Liver (tissue), 3 donors: ENCODE results near the gene TTC21B.

Experiments used
- GABPA ChIP-seq, 2 donors: IDR thresholded peaks in 1 of 2; conservative IDR thresholded peaks in 1 of 2; 2 replicates each; pipeline ENCODE4 v1.6.1; 2016; ENCODE audit warnings: antibody characterized with exemption in 2 of 2, mild to moderate bottlenecking in 1 of 2, moderate library complexity in 1 of 2
- HNF4A ChIP-seq, 2 donors: conservative IDR thresholded peaks; 2 replicates each; pipeline ENCODE4 v1.6.1; 2016; ENCODE audit warnings: antibody characterized with exemption in 2 of 2, mild to moderate bottlenecking in 2 of 2
- SP1 ChIP-seq: IDR thresholded peaks from 2 replicates; pipeline ENCODE4 v1.6.1; 2018; ENCODE audit warnings: antibody characterized with exemption, mild to moderate bottlenecking
- TF ChIP-seq, protein P1 (sequence below): fragments of 150-350 bp; IDR thresholded peaks from 2 replicates; pipeline ENCODE4 v1.5.1; 2017; ENCODE audit warnings: improper control_type of control experiment, low read depth, low read length; ENCODE audit not compliant: missing input control
- TF ChIP-seq, protein P2 (sequence below): IDR thresholded peaks from 2 replicates; pipeline ENCODE4 v1.6.1; 2016; ENCODE audit warnings: antibody characterized with exemption
- donor health status: healthy.
- donor health status: healthy.

DNA sequence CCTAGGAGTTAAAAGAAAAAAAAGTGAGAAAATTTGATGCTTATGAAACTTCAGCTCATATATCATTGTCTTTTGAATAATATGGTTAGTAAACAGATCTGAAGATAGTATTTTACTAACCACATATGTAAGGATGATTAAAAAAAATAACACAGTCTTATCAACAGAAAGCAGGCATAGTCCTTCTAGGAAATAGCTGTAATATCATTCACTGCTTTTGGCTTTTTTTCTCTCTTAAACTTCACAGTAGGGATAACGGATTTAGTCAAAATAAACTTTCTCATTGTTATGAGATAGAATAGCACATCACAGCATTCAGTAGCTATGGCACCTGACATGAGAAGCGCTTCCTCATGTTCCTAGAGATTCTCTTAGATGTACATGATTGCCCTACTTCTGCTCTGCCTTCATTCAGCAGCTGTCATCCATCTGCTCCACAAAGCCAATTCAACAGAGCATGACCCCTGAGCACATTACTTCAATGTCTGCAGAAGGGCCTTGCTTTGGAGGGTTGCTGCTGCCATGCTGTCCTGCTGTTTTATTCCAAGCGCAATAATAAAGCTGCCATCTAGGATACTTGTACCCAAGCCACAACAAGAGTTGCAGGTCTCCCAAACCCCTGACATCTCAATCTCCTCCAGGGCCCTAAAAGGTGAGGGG is 67.0 kb downstream of the TTC21B start:
- TF ChIP-seq, protein P1, sequence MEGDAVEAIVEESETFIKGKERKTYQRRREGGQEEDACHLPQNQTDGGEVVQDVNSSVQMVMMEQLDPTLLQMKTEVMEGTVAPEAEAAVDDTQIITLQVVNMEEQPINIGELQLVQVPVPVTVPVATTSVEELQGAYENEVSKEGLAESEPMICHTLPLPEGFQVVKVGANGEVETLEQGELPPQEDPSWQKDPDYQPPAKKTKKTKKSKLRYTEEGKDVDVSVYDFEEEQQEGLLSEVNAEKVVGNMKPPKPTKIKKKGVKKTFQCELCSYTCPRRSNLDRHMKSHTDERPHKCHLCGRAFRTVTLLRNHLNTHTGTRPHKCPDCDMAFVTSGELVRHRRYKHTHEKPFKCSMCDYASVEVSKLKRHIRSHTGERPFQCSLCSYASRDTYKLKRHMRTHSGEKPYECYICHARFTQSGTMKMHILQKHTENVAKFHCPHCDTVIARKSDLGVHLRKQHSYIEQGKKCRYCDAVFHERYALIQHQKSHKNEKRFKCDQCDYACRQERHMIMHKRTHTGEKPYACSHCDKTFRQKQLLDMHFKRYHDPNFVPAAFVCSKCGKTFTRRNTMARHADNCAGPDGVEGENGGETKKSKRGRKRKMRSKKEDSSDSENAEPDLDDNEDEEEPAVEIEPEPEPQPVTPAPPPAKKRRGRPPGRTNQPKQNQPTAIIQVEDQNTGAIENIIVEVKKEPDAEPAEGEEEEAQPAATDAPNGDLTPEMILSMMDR: no peak
- no peak for TF ChIP-seq SP1
- TF ChIP-seq GABPA (IDR thresholded peaks at IDR 0.05 in 1 of 2, conservative IDR thresholded peaks at IDR 0.05 in 1 of 2): no peak
- TF ChIP-seq, protein P2, sequence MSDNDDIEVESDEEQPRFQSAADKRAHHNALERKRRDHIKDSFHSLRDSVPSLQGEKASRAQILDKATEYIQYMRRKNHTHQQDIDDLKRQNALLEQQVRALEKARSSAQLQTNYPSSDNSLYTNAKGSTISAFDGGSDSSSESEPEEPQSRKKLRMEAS: no peak
- TF ChIP-seq HNF4A (conservative IDR thresholded peaks at IDR 0.05): no peak
